ENCODE results near the gene PPP1R18. TPM values are rescaled to one million over a fixed set of nuclear protein-coding genes. Genes with fewer than 3 reads are reported as not detected.
"Not testable (repeated sequence)": the region's sequence is repeated elsewhere in the genome, so short reads cannot be mapped to it uniquely, and the experiment has no call there.

PPP1R18 gene, protein sequence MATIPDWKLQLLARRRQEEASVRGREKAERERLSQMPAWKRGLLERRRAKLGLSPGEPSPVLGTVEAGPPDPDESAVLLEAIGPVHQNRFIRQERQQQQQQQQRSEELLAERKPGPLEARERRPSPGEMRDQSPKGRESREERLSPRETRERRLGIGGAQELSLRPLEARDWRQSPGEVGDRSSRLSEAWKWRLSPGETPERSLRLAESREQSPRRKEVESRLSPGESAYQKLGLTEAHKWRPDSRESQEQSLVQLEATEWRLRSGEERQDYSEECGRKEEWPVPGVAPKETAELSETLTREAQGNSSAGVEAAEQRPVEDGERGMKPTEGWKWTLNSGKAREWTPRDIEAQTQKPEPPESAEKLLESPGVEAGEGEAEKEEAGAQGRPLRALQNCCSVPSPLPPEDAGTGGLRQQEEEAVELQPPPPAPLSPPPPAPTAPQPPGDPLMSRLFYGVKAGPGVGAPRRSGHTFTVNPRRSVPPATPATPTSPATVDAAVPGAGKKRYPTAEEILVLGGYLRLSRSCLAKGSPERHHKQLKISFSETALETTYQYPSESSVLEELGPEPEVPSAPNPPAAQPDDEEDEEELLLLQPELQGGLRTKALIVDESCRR
- total RNA-seq: 37.7 TPM
- long read RNA-seq, transcript PPP1R18-206 (3 exons, 1,448 nt): major isoform, 10 of 18 reads
- long read RNA-seq, partial matches to known transcripts: 5 of 18 reads
- long read RNA-seq, other reads (novel, unspliced or antisense): 2 of 18 reads

DNA sequence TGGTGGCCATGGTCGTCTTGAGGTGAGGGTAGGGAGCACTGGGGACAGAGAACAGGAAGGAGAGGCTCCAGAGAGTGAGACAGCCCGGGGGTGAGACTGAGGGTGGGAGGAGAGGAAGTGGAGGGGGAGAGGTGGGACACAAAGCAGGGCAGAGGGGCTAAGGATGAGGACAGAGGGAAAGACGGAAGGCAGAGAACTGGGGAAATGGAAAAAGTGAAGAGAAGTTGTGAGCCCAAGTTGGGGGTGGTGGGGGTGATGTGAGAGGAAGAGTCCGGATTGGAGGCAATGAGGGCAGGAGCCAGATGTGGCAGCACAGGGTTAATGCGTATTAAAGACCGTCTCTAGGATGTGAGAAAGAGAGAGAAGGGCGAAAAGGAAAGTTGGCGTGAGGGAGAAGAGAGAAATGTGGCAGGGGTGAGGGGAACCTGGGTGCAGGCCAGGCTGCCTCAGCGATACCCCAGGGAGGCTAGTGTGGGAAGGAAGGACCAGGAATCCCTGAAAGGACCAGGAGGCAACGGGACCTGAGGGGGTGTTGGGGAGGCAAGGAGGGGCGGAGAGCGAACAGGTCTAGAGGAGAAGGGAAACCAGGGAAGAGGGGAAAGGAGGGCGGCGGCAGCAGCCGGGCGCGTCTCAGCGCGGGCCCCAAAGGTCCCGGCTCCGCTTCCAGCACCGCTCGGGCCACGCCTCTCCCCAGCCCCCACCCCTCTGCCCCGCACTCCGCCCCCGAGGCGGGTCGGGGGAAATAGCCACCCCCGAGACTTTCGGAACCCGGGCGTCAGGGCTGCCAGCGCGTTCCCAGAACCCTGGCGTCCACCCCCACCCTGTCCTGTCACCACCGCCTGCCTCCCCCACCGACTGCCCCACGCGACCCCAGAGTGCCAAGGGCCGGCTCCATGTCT lies at the start of gene PPP1R18:
TSS of gene PPP1R18 (minus strand) at position 637 of the 899 bp plus-strand sequence. CDS start at position 10, 627 bp downstream.
- intact Hi-C loops (cut with DNase I): loop anchor here (2.0 to 5.0 kb wide), 2 partner anchors 57 to 69 kb away; partner anchors contain the start of genes FLOT1, MRPS18B and PPP1R10

DNA sequence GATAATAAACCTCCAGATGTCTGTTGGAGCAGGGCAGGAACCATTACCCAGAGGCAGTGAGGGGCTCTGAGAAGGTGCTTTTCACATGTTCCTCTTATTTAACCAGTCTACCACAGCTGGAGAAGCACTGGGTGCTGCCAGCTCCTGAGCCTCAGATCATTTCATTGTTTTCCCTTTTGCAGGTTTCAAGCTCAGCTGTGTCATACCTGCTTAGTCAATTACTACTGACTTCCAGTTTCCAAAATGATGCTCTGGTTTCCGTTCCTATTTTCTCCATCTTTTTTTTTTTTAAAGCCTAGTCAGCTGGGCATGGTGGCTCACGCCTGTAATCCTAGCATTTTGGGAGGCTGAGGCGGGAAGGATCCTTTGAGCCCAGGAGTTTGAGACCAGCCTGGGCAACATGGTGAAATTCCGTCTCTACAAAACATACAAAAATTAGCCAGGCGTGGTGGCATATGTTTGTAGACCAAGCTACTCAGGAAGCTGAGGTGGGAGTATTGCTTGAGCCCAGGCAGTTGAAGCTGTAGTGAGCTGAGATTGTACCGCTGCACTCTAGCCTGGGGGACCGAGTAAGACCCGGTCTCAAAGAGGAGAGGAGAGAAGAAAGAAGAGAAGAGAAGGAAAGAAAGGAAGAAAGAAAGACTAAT lies 49.3 kb upstream of the PPP1R18 start:
- no peak for DNase-seq (ENCODE audit: low spot score)
- intact Hi-C loops (cut with DNase I): no loop called here

More for the DNA sequence above, at the start of gene PPP1R18:
- DNase-seq (ENCODE audit: low spot score): peak; percentile 96

DNA sequence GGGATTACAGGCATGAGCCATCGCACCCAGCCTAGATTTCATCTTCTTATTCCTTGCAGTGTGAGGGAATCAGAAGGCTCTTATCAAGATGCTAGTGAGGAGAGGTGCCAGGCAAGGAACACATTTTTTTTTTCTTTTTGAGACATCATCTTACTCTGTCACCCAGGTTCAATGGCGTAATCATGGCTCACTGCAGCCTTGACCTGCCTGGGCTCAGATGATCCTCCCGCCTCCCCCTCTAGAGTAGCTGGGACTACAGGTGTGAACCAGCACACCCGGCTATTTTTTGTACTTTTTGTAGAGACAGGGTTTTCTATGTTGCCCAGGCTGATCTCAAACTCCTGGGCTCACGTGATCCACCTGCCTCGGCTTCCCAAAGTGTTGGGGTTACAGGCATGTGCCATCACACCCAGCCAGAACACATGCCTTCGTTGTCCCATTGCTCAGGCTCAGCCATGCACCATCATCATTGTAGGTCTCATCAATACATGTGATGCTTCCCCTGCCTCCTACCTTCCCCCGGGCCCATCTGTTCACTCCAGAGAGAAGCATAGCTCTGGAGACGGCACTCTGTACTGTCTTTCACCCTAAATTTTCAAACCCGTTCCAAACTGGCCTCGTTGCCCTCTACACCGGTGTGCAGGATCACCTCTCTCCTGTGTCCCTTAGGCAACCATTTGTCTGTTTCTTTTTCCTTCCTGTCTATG lies 45.9 kb upstream of the PPP1R18 start:
- DNase-seq (ENCODE audit: low spot score): no peak
- intact Hi-C loops (cut with DNase I): no loop called here

DNA sequence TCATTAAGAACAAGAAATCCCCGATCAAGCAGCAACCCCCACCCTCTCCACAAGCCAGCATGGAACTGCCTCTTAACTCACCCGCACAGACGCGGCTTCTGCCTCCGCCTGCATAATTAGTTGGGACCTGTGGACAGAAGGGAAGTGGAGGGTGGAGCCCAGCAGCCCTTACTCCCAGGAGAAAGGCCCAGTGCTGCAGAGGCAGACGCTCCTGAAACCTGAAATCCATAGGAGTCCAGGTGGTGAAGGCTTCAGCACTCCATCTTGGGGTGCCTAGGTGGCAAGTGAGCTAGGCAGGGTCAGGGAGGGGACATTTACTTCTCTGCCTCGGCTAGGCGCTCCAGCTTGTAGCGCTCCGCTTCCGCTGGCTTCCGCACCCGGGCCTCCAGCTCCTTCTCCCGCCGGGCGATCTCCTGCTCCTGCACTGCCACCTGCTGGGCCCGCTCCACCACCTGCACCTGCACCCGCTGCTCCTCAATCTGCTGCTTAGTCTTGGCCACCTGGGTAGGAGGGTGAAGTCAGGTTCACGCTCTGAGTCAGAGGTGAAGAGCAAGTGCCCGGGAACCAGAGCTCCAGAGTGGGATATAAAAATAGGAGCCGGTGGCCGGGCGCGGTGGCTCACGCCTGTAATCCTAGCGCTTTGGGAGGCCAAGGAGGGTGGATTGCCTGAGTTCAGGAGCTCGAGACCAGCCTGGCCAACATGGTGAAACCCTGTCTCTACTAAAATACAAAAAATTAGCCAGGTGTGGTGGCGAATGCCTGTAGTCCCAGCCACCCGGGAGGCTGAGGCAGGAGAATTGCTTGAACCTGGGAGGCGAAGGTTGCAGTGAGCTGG lies 44.4 kb upstream of the PPP1R18 start:
- intact Hi-C loops (cut with DNase I): no loop called here
- DNase-seq (ENCODE audit: low spot score): peak; percentile 86

DNA sequence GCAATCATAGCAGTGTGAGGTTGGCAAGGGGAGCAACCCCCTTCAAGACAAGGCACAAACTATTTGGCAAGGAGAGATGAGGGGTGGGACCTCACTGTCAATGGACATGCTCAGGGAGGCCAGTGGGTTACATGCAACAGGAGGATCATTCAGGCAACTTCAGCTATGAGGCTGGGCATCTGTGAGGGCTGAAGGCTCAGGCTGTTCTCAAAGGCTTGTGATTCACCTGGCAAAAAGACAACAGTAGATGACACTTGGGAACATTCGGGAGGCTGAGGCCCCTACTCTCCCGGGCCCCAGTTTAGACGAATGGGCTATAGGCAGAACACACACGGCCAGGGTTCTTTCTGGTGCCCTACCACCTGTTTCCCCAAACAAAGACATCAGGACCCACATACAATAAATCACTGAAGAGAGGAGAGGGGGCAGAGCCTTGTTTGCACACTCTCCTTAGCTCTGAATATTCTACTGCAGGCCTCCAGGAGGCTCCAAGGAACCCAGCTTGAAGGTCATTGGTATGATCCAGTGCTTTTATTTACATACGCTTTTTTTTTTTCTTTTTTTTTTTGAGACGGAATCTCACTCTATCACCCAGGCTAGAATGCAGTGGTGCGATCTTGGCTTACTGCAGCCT lies 41.6 kb upstream of the PPP1R18 start:
- intact Hi-C loops (cut with DNase I): loop anchor here (10.0 kb wide), 1 partner anchor 357 kb away; no protein-coding TSS in a partner anchor
- no peak for DNase-seq (ENCODE audit: low spot score)

DNA sequence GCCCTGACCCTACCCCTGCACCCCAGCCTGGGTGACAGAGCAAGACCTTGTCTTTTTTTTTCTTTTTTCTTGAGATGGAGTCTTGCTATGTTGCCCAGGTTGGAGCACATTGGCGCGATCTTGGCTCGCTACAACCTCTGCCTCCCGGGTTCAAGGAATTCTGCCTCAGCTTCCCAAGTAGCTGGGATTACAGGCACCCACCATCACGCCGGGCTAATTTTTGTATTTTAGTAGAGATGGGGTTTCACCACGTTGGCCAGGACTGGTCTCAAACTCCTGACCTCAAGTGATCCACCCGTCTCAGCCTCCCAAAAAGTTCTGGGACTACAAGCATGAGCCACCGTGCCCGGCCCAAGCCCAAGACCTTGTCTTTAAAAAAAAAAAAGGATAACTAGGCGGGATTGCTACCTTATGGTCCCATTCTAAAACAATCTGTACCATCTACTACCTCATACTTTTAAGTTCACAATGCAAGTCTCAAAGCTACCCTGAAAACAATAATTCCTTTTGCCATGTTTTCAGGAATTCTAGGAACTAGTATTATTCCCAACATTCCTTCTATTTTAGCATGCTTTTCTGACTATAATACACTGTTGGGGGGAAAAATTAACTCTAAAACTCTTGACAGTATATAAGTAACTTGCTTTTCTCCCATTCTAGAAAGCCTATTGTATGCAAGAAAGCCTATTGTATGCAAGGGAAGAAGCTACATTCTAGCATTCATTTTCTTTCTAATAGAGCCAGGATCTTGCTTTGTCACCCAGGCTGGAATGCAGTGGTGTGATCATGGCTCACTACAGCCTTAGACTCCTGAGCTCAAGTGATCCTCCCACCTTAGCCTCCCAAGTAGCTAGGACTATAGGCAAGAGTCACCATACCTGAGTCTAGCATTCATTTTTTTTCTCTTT lies 40.3 kb upstream of the PPP1R18 start:
- no peak for DNase-seq (ENCODE audit: low spot score)
- intact Hi-C loops (cut with DNase I): loop anchor here (10.0 kb wide), 1 partner anchor 358 kb away; no protein-coding TSS in a partner anchor

DNA sequence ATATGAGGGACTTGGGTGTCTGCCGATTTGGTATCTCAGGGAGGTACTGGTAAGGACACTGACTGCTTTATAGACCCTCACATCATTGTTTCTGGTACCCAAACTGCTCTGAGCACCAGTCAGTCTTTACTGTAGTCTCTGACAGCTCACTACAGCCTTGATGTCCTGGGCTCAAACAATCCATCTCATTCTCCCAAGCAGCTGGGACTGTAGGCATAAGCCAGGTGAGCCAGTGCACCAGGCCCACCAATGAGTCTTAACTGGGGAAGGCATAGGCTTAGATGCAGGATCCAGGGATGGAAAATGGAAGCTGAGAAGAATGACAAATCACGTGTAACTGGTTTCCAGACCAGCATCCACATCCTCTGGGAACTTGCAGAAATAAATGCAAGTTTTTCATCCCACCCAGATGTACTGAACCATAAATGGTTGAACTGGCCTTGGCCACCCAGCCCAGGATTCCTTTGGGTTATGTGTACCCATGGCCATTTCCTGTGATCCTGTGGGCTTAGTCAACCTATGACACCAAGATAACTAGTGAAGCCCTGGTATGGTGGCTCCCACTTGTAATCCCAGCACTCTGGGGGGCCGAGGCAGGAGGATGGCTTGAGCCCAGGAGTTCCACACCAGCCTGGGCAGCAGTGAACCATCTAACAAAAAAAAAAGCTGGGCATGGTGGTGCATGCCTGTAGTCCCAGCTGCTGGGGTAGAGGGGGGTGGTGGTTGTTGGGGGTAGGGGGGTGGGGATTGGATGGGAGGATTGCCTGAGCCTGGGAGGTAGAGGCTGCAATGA lies 39.5 kb upstream of the PPP1R18 start:
- DNase-seq (ENCODE audit: low spot score): no peak
- intact Hi-C loops (cut with DNase I): loop anchor here (10.0 kb wide), 1 partner anchor 359 kb away; no protein-coding TSS in a partner anchor

DNA sequence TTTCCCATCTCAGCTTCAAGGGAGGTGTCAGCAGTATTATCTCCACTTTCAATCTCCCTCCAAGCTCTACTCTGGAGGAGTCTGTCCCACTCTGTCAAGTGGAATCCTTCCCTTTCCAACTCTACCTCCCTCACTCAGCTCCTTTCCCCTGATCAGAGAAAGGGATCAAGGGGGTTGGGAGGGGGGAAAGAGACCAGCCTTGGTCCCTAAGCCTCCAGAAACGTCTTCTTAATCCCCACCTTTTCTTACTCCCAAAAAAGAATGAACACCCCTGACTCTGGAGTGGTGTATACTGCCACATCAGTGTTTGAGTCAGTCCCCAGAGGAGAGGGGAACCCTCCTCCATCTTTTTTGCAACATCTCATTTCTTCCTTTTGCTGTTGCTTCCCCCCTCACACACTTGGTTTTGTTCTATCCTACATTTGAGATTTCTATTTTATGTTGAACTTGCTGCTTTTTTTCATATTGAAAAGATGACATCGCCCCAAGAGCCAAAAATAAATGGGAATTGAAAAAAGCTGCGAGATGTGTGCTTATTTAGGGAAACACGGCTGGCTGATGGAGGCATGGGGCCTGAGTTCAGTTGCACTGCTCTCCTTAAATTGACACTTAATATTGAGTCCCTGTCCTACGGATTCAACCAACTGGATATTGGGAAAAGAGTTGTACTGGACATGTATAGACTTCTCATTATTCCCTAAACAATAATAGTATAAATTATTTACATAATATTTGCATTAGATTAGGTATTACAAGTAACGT lies 38.6 kb upstream of the PPP1R18 start:
- intact Hi-C loops (cut with DNase I): loop anchor here (5.0 to 10.0 kb wide), 2 partner anchors 153 to 360 kb away; partner anchors contain the start of gene ABCF1
- DNase-seq (ENCODE audit: low spot score): no peak

DNA sequence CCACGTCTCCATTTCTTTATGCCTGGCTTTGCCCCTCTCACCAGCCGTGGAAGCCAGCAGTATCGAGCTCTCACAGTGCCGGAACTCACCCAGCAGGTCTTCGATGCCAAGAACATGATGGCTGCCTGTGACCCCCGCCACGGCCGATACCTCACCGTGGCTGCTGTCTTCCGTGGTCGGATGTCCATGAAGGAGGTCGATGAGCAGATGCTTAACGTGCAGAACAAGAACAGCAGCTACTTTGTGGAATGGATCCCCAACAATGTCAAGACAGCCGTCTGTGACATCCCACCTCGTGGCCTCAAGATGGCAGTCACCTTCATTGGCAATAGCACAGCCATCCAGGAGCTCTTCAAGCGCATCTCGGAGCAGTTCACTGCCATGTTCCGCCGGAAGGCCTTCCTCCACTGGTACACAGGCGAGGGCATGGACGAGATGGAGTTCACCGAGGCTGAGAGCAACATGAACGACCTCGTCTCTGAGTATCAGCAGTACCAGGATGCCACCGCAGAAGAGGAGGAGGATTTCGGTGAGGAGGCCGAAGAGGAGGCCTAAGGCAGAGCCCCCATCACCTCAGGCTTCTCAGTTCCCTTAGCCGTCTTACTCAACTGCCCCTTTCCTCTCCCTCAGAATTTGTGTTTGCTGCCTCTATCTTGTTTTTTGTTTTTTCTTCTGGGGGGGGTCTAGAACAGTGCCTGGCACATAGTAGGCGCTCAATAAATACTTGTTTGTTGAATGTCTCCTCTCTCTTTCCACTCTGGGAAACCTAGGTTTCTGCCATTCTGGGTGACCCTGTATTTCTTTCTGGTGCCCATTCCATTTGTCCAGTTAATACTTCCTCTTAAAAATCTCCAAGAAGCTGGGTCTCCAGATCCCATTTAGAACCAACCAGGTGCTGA lies 37.6 kb upstream of the PPP1R18 start:
- intact Hi-C loops (cut with DNase I): loop anchor here (5.0 to 10.0 kb wide), 2 partner anchors 152 to 361 kb away; partner anchors contain the start of gene ABCF1
- not testable (repeated sequence) for DNase-seq (ENCODE audit: low spot score)

DNA sequence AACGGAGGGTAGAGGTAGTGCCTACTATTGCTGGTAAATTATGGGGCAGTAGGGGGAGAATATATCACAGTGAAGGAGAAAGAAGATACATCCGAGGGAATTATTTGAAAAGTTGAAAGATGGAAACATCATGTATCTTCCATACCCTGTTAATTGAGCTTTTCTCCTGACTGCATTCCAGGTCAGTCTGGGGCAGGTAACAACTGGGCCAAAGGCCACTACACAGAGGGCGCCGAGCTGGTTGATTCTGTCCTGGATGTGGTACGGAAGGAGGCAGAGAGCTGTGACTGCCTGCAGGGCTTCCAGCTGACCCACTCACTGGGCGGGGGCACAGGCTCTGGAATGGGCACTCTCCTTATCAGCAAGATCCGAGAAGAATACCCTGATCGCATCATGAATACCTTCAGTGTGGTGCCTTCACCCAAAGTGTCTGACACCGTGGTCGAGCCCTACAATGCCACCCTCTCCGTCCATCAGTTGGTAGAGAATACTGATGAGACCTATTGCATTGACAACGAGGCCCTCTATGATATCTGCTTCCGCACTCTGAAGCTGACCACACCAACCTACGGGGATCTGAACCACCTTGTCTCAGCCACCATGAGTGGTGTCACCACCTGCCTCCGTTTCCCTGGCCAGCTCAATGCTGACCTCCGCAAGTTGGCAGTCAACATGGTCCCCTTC lies 36.9 kb upstream of the PPP1R18 start:
- intact Hi-C loops (cut with DNase I): loop anchor here (5.0 to 10.0 kb wide), 2 partner anchors 151 to 362 kb away; partner anchors contain the start of gene ABCF1

DNA sequence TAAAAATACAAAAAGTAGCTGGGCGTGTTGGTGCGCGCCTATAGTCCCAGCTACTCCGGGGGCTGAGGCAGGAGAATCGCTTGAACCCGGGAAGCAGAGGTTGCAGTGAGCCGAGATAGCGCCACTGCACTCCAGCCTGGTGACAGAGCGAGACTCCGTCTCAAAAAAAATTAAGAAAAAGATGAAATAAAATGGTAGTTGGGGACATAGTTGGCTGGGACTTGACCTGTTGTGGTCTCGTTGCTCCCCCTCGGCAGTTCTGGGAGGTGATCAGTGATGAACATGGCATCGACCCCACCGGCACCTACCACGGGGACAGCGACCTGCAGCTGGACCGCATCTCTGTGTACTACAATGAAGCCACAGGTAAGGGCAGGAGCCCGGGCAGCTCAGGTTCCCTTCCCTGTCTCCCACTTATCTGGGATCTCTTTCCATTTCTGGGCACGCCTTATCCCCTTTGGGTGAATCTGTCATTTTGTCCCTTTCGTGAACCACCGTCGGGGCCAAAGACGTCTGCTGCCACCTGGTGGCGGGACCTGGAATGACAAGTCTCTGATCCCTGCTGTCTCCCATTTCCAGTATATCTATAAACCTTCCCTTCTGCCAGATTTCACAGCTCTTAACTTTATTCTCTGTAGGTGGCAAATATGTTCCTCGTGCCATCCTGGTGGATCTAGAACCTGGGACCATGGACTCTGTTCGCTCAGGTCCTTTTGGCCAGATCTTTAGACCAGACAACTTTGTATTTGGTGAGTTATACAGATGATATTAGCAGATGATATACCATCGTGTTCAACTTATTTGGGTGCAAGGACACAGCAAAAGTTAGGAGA lies 36.1 kb upstream of the PPP1R18 start:
- peak; percentile 92 for DNase-seq (ENCODE audit: low spot score)
- intact Hi-C loops (cut with DNase I): loop anchor here (1.0 to 10.0 kb wide), 3 partner anchors 43 to 362 kb away; partner anchors contain the start of gene ABCF1

More for the DNA sequence above, 36.9 kb upstream of the PPP1R18 start:
- peak; percentile 26 for DNase-seq (ENCODE audit: low spot score)

DNA sequence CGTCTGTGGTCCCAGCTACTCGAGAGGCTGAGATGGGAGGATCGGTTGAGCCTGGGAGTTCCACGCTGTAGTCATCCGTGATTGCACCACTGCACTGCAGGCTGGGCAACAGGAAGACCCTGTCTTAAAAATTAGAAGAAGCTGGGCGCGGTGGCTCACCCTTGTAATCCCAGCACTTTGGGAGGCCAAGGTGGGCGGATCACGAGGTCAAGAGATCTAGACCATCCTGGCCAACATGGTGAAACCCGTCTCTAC lies 35.5 kb upstream of the PPP1R18 start:
- DNase-seq (ENCODE audit: low spot score): not testable (repeated sequence)
- intact Hi-C loops (cut with DNase I): loop anchor here (1.0 to 10.0 kb wide), 3 partner anchors 43 to 363 kb away; partner anchors contain the start of gene ABCF1

Measured in cardiac septum (tissue), 1 donor.